Uterus (tissue), 2 donors: ENCODE data around the gene CEP104.

Experiments used
- CTCF ChIP-seq, 4 experiments: fragments of 200-600 bp in 2 of 4; fragments of 450-650 bp in 2 of 4; sonication (generic) in 2 of 4; IDR thresholded peaks; one replicate each; pipeline ENCODE4 v1.5.1; 2016 to 2019; ENCODE audit warnings: antibody characterized with exemption in 4 of 4, mild to moderate bottlenecking in 2 of 4, moderate library complexity in 1 of 4
- POLR2A ChIP-seq, 2 donors: fragments of 450-650 bp; IDR thresholded peaks; one replicate each; pipeline ENCODE4 v1.6.1; 2016; ENCODE audit warnings: antibody characterized with exemption in 2 of 2, mild to moderate bottlenecking in 1 of 2, moderate library complexity in 1 of 2

DNA sequence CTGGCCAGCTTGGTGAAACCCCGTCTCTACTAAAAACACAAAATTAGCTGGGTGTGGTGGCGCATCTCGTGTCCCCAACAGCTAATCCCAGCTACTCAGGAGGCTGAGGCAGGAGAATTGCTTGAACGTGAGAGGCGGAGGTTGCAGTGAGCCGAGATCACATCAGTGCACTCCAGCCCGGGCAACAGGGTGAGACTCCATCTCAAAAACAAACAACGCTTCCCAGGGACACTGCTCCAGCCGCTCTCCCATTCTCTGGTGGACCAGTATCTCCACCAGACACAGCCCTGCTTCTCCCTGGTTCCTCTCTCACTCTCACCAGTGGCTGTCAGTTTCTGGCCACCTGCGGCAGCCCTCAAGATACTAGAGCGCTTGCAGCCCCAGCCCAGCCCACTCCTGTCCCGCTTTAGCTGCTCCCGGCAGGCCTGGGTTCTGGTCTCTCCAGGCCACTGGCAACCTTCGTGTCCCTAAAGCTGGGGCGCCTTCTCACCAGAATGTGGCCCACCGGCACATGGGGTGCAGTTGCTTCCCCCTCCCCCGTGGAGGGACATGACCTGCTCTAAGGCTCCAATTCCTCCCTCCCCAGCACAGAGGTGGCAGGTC lies 39.8 kb downstream of the CEP104 start:
- TF ChIP-seq CTCF (IDR thresholded peaks at IDR 0.05) = no peak
- TF ChIP-seq POLR2A (IDR thresholded peaks at IDR 0.05) = no peak
